Measurements from ENCODE around the gene SMIM20. TPM values are rescaled to one million over a fixed set of nuclear protein-coding genes. Genes with fewer than 3 reads are reported as not detected.

SMIM20 gene
- total and polyA plus RNA-seq, 9 of the 15 experiments (the other 6 are each of a cell fraction or from before 2014, with no cell fraction given), result 25.1 to 51.0 (median 38.9) TPM

- TF ChIP-seq ZNF165 (CRISPR knock-in tag; IDR thresholded peaks at IDR 0.05; ENCODE audit: borderline replicate concordance) (no peak), ETV6 (IDR thresholded peaks at IDR 0.05; ENCODE audit: borderline replicate concordance in 1 of 2, low read depth in 2 of 2, low read length in 1 of 2) (no peak), ETV6 (CRISPR knock-in tag; IDR thresholded peaks at IDR 0.05; ENCODE audit: borderline replicate concordance) (no peak), ZNF592 (IDR thresholded peaks at IDR 0.05) (peak; percentile 81), BACH1 (tag; IDR thresholded peaks at IDR 0.05) (no peak; the same call in 1 of the 2 replicates), ZKSCAN1 (IDR thresholded peaks at IDR 0.05; ENCODE audit: low read depth, low read length) (no peak; the same call in 1 of the 2 replicates), ZNF583 (CRISPR knock-in tag; IDR thresholded peaks at IDR 0.05) (no peak), BCL6 (CRISPR knock-in tag; IDR thresholded peaks at IDR 0.05) (no peak), NONO (IDR thresholded peaks at IDR 0.05; ENCODE audit: low read depth in 2 of 2, low read length in 1 of 2) (no peak), ZKSCAN3 (CRISPR knock-in tag; IDR thresholded peaks at IDR 0.05) (no peak), E4F1 (CRISPR knock-in tag; IDR thresholded peaks at IDR 0.05; ENCODE audit: borderline replicate concordance) (no peak), HOMEZ (CRISPR knock-in tag; IDR thresholded peaks at IDR 0.05) (no peak), NCOR1 (IDR thresholded peaks at IDR 0.05) (no peak), SOX6 (IDR thresholded peaks at IDR 0.05) (0 out of 2 replicates have a peak, but pooled peaks have one; percentile 50), ZNF133 (CRISPR knock-in tag; IDR thresholded peaks at IDR 0.05) (no peak), MTA3 (IDR thresholded peaks at IDR 0.05; ENCODE audit: borderline replicate concordance) (peak; percentile 72), KLF16 (IDR thresholded peaks at IDR 0.05) (no peak), SAFB (IDR thresholded peaks at IDR 0.05; ENCODE audit: borderline replicate concordance, low read depth, low read length) (no peak), PTRF (tag; IDR thresholded peaks at IDR 0.05) (no peak), ELF1 (tag; IDR thresholded peaks at IDR 0.05) (peak; percentile 79)
Measured at GRCh38 chr4:25913851-25914669, at the start of gene SMIM20 (continued).
